Measurements from ENCODE around the gene TTN. TPM values are rescaled to one million over a fixed set of nuclear protein-coding genes. Genes with fewer than 3 reads are reported as not detected.
A peak's percentile ranks its signal among the peaks of the same experiment; 100 is the strongest.

Gene TTN
- total and polyA plus RNA-seq, 9 donors = 0.17 to 12.9 (median 1.2) TPM

DNA sequence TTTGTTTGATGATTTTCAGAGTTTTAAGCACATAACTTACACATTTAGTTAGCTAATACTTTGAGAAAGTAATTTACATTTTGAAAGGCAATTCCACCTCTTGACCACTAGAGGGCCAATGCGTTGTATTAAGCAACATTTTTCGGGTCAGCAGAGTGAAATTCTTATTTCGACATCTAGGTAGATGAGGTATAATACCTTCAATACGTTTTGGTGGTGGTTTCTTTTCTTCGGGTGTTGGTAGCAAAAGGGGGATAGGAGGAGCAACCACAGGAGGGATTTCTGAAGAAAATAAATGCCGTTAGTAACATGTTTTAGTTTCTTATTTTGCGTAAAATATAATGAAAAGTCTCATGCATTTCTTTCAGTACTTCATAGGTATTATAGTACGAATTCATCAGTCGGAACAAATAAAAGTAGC lies 106.3 kb downstream of the TTN start:
- Histone ChIP-seq H3K4me1 (ENCODE audit: insufficient read depth) (no peaks in the 10 kb centered on the region), H3K4me3 (no peak overlapping the region), H3K9me3 (no peaks in the 10 kb centered on the region), H3K27me3 (no peaks in the 10 kb centered on the region), H3K27ac (no peak overlapping the region), H3K36me3 (no peaks in the 10 kb centered on the region)
- TF ChIP-seq POLR2A (IDR thresholded peaks at IDR 0.05) = no peak
- TF ChIP-seq, protein P1, sequence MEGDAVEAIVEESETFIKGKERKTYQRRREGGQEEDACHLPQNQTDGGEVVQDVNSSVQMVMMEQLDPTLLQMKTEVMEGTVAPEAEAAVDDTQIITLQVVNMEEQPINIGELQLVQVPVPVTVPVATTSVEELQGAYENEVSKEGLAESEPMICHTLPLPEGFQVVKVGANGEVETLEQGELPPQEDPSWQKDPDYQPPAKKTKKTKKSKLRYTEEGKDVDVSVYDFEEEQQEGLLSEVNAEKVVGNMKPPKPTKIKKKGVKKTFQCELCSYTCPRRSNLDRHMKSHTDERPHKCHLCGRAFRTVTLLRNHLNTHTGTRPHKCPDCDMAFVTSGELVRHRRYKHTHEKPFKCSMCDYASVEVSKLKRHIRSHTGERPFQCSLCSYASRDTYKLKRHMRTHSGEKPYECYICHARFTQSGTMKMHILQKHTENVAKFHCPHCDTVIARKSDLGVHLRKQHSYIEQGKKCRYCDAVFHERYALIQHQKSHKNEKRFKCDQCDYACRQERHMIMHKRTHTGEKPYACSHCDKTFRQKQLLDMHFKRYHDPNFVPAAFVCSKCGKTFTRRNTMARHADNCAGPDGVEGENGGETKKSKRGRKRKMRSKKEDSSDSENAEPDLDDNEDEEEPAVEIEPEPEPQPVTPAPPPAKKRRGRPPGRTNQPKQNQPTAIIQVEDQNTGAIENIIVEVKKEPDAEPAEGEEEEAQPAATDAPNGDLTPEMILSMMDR (IDR thresholded peaks at IDR 0.05) = peak in 2 of 3 donors; percentile 14 to 34
- 65 to 69% (median 68%) methylated on average over 9 of the region's 9 CpGs for WGBS, 3 donors
- intact Hi-C loops (cut with DNase I) = no loop called here
- no peak for DNase-seq

DNA sequence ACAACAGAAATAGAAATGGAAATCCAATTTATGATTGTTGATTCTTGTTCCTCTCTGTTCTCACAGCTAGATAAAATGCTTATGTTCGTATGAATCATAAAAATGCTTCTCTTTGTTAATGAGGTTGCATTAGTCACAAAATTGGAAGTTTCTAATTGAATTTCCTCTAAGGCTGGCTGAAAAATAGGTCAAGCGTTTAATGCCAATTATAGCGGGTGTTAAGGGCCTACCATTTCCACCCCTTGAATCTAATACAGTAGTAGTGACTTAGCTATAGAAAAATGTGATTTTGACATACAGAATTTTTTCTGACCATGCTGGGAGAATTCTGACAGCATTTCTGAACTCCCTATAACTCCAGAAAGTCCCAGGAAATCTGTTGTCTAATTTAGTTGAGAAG lies 107.1 kb downstream of the TTN start:
- Histone ChIP-seq H3K4me1 (ENCODE audit: insufficient read depth) (no peaks in the 10 kb centered on the region), H3K9me3 (no peaks in the 10 kb centered on the region), H3K27ac (no peak overlapping the region), H3K36me3 (no peaks in the 10 kb centered on the region), H3K4me3 (no peak overlapping the region), H3K27me3 (no peaks in the 10 kb centered on the region)
- WGBS, 3 donors = 88 to 95% (median 89%) methylated on average over 3 of the region's 3 CpGs
- TF ChIP-seq, protein P1 (IDR thresholded peaks at IDR 0.05) = no peak
- TF ChIP-seq EP300 (IDR thresholded peaks at IDR 0.05) = no peak
- no peak for TF ChIP-seq POLR2A (IDR thresholded peaks at IDR 0.05)
- no peak for DNase-seq
- intact Hi-C loops (cut with DNase I) = no loop called here

DNA sequence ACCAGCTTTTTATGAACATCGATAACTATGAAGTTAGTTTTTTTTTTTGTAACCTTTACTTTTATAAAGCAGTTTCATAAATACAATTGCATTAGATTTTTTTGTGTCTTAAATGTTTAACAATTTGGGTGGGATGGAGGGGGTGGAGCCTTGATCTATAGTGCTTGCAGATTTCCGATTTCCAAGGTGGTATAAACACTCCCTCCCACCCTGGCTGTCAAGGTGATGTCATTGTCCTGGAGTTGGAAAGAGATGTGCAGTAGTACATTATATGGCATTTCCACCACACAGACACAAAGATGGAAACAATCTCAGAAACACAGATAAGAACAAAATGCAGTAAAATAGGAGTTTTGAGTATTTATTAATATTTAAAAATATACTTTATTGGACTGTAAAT lies 114.4 kb downstream of the TTN start:
- TF ChIP-seq, protein P1 (IDR thresholded peaks at IDR 0.05) = no peak
- TF ChIP-seq EP300 (IDR thresholded peaks at IDR 0.05) = no peak
- no peak for TF ChIP-seq POLR2A (IDR thresholded peaks at IDR 0.05)
- Histone ChIP-seq H3K36me3 (no peaks in the 10 kb centered on the region), H3K9me3 (no peaks in the 10 kb centered on the region), H3K4me1 (ENCODE audit: insufficient read depth) (no peaks in the 10 kb centered on the region), H3K4me3 (no peak overlapping the region), H3K27ac (no peak overlapping the region), H3K27me3 (no peaks in the 10 kb centered on the region)
- no peak for DNase-seq
- 64 to 77% (median 71%) methylated on average over 2 of the region's 2 CpGs for WGBS, 3 donors
- intact Hi-C loops (cut with DNase I) = no loop called here

DNA sequence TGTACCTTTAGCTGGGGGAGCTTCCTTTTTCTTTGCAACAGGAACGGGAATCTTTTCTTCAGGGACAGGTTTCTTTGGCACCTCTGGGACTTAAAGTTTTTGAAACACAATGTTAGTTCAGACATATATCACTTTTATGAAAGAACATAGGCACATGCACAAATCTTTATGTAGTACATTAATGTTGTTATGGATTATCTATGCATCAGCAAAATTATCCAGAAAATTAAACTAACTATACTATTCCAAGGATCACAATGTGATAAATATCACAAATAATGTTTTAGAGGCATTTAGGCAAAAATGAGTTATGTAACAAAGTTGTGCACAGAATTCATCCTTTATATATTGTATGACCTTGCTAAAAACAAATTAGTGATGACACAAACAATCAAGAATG lies 117.4 kb downstream of the TTN start:
- TF ChIP-seq, protein P1 (IDR thresholded peaks at IDR 0.05) = no peak
- TF ChIP-seq POLR2A (IDR thresholded peaks at IDR 0.05) = no peak
- intact Hi-C loops (cut with DNase I) = no loop called here
- no peak overlapping the region for H3K4me3 ChIP-seq
- WGBS, 3 donors = 82 to 83% (median 82%) methylated on average over 1 of the region's 1 CpG
- H3K27me3 ChIP-seq = no peaks in the 10 kb centered on the region
- no peaks in the 10 kb centered on the region for H3K36me3 ChIP-seq
- H3K9me3 ChIP-seq = no peaks in the 10 kb centered on the region
- DNase-seq = no peak
- H3K27ac ChIP-seq = no peak overlapping the region
- H3K4me1 ChIP-seq (ENCODE audit: insufficient read depth) = no peaks in the 10 kb centered on the region

DNA sequence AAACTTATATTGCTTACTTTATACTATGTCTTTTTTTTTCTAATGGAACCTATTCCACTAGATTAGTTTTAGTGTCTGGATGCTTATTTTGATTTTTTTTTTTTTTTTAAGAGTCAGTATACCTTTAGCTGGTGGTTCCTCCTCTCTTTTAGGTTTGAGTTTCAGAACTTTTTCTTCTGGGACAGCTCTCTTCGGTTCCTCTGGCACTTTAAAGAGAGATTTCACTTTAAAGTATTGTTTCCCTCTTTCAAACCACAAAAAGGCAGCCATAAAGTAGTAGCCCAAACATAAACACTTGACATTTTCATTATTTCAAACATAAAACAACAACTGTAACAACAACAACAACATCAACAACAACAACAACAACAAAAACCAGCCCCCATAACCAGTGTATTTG lies 123.3 kb downstream of the TTN start:
- Histone ChIP-seq H3K4me3 (no peak overlapping the region), H3K36me3 (no peaks in the 10 kb centered on the region), H3K9me3 (no peaks in the 10 kb centered on the region), H3K4me1 (ENCODE audit: insufficient read depth) (no peaks in the 10 kb centered on the region), H3K27ac (no peak overlapping the region), H3K27me3 (no peaks in the 10 kb centered on the region)
- intact Hi-C loops (cut with DNase I) = no loop called here
- TF ChIP-seq EP300 (IDR thresholded peaks at IDR 0.05) = no peak
- TF ChIP-seq, protein P1 (IDR thresholded peaks at IDR 0.05) = no peak
- no peak for TF ChIP-seq POLR2A (IDR thresholded peaks at IDR 0.05)
- WGBS, 3 donors = 29 to 70% (median 50%) methylated on average over 1 of the region's 1 CpG
- DNase-seq = no peak

Data from ovary (tissue), 9 donors.